DMS 273 (cell line): ENCODE data around the gene PLEKHA1.
A peak's percentile ranks its signal among the peaks of the same experiment; 100 is the strongest.

Experiments used
- DNase-seq: peaks from one replicate; lab custom pipeline; 2025; ENCODE audit not compliant: unreplicated experiment; lab: John Stamatoyannopoulos, UW

PLEKHA1 gene

DNA sequence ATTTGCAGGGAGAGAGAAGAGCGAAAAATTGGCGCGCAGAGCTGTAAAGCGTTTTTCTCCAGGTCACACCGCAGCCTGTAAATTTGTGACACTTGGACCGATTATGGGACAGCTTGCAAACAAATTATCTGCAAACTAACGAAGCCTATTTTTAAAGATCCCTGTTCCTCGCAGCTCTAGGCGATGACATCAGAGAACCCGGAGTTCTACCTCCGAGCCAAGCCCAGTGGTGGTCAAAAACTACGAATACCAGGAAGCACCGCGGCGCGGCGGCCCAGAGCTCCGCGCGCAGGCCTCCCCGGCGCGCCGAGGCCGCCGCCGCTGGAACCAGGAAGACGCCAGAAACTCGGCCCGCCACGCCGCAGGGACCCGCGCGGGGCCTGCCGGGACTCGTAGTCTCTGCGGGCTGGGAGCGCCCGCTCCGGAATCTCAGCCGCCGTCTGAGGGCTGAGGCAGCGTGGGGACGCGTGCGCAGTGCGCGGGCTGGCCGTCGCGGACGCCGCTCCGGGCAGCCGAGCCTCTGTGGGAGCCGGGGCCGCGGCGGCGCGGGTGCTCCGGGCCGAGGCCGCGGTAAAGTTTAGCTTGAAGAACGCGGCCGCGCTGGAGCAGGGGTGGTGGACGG, at the start of gene PLEKHA1:
Gene PLEKHA1, plus strand, starts transcription at position 472 of the 622 bp plus-strand sequence. CDS start 18,493 bp downstream, outside the sequence.
- DNase-seq, result peak; percentile 96

DNA sequence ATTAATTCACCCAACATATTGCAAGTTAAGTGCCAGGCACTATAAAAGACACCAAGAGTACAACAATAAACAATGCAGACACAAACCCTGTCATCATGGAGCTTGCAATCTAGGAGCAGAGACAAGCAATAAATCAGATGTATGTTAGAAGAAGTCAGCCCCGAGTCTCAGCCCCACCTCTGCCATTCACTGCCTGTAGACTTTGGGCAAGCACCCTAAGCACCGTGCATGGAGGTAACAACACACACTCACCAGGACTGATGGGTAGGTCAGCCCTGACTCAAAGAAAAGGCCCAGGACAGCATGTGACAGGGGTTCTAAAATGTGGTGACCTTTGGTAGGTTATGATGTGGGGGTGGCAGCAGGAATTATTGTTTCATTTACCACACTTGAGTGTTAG, 49.3 kb upstream of the PLEKHA1 start:
- no peak for DNase-seq

- DNase-seq, result no peak
These were observed 48.1 kb upstream of the PLEKHA1 start for GRCh38 chr10:122326385-122326784.

DNA sequence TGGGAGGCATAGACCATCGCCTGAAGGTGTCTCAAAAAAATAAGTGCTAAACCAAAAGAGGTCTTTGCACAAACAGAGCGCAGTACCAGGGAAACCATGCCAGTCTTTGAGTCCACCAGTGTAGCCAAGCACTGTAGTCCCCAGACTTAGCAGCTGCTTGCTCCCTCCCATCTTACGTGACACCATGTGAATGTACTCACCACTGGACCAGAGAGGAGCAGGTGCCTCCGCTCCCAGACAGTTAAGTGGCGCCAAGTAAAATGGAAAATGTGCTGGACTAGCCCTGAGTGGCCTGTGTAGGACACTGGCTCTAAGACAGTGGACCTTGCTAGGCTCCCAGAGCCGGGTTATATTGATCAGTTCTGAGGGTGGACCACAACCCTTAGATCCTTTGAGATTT, 47.7 kb upstream of the PLEKHA1 start:
- DNase-seq, result no peak

GRCh38 chr10:122327237-122328206, 47.0 kb upstream of the PLEKHA1 start:
- no peak for DNase-seq

- no peak for DNase-seq
These were observed 45.8 kb upstream of the PLEKHA1 start for GRCh38 chr10:122328676-122329075.

- DNase-seq, result no peak
These were observed 45.1 kb upstream of the PLEKHA1 start for GRCh38 chr10:122329416-122329815.

DNA sequence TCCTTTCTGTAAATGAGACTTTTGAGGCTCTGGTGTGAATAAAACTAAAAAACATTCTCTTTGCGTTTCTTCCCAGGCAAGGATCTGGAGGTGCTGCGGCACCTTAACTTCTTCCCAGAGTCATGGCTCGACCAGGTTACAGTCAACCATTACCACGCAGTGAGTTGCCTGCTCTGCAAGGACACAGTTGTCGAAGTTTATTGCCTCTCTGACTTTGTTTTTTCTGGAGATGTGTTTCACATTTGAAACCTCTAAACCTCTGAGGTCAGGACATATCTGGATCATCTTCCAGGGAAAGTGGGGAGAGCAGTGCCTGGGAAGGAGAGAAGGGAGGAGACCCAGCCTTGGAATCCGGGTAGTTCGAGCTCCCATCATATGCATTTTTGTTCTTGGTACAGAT, 43.4 kb upstream of the PLEKHA1 start:
- no peak for DNase-seq

DNA sequence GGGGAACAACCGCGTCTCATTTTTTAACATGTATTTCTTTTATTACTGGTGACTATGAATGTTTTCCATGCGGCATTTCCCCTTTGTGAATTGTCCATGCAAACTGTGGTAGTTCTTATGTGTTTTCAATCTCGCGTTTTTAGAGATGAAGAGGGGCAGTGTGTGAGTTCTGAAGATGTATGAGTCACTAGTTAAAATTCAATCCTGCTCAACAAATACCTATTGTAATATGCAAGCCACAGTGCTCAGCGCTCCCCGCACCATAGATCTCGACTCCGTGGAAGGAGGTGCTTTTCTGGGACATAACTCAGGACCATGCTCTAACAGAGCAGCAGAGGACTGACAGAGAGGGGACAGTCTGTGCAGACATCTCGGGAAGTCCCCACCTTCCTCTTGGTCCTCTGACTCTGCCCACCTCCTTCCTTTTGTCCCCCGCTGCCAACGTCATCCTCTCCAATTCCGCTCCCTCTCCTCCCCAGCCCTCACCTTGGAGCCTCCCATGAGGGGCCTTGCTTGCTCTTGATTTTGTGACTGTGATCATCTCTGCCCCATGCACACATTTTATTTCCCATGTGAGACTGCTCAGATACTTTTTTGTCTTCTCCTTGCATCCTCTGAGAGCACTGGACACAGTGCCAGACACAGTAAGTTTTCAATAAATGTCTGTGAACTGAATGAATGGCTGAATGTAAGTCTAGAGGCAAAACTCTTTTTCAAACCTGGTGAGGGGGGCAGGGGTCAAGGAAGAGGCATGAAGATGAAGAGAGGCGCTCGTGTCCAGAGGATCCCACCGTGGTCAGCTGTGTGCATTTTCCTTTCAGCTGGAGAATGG, 42.7 kb upstream of the PLEKHA1 start:
- no peak for DNase-seq

GRCh38 chr10:122333037-122333436, 41.5 kb upstream of the PLEKHA1 start:
- DNase-seq, result no peak

GRCh38 chr10:122336332-122336731, 38.2 kb upstream of the PLEKHA1 start:
- DNase-seq, result no peak

- no peak for DNase-seq
These were observed 37.5 kb upstream of the PLEKHA1 start for GRCh38 chr10:122336961-122337360.

- DNase-seq, result no peak
These were observed 35.7 kb upstream of the PLEKHA1 start for GRCh38 chr10:122338609-122339441.

- DNase-seq, result no peak
These were observed 33.2 kb upstream of the PLEKHA1 start for GRCh38 chr10:122341141-122341810.

DNA sequence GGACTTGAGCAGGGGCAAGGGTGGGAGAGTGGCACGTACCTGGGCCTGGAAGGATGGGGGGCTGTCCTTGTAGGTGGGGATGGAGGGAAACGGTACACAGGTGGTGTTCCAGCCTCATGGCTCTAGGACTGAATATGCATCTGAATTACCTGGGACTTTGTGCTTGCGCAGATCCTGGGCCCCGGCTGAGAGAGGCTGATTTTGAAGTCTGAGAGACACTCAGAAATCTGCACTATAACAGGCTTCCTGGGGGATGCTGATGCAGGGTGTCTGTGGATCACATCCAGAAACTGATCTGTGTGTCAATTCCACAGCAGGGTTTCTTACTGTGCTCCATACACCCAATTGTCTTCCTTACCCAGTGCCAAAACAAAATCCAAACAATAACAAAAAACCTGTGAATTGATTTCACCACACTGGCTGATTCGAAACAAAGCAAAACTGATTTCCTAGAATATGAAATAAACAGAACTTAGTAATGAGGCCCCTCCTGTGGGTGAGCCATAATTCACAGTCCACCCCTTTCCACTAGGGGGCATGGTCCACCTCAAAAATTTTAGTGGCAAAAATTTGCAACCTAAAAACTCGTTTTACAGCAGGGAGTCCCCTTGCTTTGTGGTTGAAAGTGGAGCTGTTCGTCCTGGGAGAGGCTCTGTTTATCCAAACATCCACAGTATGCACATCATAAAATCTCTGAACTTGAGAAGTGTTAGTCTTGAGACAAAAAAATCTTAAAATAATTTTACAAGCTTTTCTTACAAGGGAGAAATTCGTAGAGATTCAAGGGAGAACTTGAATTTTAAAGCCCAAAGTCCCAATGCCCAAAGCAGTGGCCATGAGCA, 32.0 kb upstream of the PLEKHA1 start:
- peak; percentile 70 for DNase-seq

DNA sequence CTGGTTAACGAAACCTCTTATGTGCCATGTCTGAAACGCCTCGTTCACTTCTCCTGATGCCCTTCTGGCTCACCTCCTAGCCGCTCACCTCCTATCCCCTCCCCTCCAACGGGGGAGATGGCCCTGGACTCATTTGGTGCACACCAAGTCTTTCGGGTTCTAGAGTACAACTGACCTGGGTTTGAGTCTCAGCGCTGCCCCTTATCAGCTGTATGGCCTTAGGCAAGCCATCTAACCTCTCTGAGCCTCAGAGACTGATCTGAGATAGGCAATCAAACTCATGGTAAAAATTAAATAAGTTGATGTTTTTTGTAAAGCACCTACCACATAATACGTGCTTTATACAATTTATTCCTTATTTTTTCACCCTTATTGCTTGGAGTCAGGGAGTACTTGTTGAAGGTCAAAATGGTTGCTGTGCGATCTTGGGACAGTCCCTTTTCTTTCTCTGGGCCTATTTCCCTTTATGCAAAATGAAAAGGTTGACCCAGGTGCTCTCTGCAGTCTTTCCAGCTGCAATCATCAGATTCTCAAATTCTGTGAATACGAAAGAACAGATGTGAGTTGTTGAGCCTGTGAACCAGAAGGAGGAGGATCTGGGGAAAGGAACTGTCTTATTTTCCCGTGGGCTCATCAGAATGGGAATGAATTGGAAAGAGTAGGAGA, 31.2 kb upstream of the PLEKHA1 start:
- no peak for DNase-seq

- DNase-seq, result no peak
These were observed 30.6 kb upstream of the PLEKHA1 start for GRCh38 chr10:122343936-122344335.

DNA sequence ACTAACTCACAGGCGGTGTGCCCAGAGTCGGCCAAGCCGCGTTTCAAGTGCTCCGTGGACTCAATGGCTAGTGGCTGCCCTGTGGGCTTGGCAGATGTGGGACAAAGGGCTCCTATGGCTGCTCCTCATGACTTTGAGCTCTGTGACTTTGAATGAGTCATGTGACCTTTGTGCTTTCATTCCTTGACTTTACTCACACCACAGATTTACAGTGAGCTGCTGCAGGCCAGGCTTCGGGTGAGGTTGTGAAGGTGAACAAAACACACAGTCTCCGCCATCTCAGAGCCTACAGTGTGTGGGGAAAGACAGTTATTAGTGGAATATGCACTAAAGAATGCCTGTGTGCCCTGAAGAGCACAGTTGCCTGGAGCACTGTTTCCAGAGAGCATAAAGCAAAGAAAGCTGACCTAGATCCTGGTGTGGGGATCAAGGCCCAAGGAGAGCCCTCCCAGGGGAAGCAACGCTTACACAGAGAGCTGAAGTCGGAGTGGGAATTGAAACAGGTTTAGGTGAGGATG, 29.7 kb upstream of the PLEKHA1 start:
- DNase-seq, result no peak
